Amniotic stem cell (primary cell): ENCODE measurements around the gene TMSB15B.
"Not testable (repeated sequence)": the region's sequence is repeated elsewhere in the genome, so short reads cannot be mapped to it uniquely, and the experiment has no call there.

ENCODE experiments used
- DNase-seq: peaks from one replicate; lab custom pipeline; 2025; lab: John Stamatoyannopoulos, UW

Gene TMSB15B

DNA sequence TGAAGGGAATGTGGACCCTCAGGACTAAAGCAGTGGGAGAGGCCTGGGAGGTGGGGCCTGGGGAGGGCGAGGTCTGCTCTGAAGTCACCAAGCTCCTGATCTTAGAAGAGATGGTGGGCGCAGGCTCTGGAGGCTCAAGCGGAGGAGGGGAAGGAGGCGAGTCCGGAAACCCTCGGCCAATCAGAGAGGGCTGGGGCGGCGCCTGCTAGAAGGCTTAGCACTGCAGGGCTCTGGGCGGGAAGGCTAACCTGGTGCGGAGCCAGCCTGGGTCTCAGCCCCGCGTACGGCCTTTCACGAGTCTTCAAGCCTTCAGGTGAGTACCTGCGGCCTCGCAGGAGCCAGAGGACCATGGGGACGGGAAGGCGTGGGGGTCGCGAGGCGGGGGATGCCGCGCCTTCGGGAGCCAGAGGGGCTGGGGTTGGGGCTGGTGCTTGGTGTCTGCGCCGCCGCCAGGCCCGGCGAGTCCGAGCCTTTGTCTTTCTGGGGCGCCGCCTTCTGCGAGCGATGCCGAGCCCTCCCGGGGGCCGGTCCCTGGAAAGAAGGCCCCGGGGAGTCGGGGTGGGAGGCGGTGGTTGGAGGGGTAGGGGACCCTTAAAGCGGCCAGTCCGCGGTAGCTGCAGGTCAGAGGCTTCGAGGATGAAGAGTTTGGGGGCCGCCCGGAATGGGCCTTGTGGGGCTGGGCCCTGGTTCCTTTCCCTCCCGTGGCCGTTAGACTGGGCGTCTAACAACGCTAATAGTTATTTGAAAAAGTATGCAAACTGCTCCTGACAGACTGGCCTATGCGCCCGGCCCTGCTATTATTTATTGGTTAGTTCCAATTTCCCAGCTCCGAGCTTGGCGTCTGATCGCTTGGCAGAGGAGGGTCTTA lies at the start of gene TMSB15B:
Gene TMSB15B (plus strand): TSS at position 217 of the 868 bp plus-strand sequence.
- DNase-seq = not testable (repeated sequence)

DNA sequence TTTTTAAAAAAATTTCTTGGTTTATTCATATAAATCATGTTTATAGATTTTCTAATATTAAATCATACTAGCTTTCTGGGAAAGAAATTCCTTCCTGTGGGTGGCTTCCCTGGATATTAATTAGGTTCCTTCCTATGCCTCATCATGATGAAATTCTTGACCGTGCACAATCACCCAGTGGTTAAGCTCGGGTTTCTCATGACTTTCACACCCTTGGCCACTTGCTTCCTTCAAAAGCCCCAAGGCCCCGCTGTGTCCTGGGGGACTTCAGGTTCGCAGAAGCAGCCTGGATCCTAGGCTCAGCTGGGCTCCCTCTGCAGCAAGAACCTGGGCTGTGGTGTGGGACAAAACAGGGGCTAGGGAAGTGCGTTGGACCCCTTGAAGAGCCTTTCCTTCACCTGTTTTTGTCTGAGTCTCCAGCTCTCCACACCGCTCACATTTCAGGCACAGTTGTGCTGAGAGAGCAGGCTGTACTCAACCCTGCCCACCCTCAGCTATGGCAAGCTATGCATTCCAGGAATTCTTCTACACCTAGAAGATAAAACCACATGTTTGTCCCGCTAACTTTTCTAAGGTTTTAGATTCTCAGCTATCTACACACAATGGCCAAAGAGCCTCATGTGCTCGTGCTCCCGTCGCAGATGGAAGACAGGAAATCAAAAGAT lies 48.9 kb upstream of the TMSB15B start:
- no peak for DNase-seq

DNA sequence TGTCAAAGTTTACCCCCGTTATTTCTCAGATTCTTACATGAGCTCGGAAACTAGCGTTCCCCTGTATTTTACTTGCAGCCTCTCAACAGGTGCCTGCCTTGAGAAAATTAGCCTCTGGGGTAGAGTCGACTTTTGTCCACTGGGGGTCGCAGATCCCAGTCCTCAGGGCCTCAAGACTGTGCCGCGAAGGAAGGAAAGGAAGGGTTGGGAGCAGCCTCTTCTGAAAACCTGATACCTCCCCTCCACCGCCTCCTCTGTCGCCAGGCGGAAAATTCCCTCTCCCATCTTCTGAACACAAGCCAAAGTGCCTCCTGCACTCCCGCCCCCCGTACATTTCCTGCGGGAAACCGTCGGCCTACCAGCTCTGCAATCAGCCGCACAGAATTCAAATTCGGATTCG lies 44.4 kb upstream of the TMSB15B start:
- DNase-seq = peak; percentile 60

- DNase-seq = peak; percentile 1
These were observed 43.7 kb upstream of the TMSB15B start for GRCh38 chrX:103918571-103919269.

- DNase-seq = no peak
These were observed 43.2 kb upstream of the TMSB15B start for GRCh38 chrX:103919270-103919637.

DNA sequence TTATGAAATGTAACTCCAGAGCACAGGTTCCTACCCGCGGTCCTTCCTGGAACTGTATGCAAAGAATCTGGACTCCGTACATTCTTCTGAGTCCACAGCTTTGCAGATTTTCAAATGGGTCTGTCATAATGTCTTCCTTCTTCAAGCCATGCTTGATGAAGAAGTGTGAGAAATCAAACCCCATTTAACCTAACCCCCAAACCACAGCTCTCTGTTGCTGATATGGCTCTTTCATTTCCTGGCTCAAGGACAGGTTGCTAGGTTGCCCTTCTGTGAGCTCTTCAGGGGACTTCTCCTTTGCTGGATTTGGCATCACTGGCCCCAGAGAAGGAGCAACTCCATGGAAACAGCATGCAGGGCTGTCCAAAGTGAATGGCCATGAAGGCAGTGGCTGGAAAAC lies 41.9 kb upstream of the TMSB15B start:
- not testable (repeated sequence) for DNase-seq

- no peak for DNase-seq
These were observed 35.4 kb upstream of the TMSB15B start for GRCh38 chrX:103927030-103927429.

DNA sequence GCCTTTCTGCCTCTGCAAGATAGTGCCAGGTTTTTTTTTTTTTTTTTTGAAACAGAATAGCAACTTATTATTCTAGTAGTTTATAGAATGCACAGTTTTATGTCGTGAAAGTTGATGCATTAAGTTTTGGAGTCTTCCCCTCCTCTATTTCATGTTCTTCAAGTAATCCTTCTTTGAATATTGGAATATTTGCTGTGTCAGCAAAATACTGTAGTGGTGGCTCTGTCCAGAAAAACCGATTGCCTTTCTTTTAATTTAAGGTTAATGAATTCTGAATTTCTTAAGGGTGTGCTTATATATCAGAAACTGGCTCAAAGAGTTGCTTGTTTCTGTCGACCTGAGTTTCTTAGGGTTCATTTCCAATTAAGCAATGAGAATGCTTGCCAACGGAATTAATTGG lies 34.8 kb upstream of the TMSB15B start:
- no peak for DNase-seq

GRCh38 chrX:103932133-103932532 lies 30.3 kb upstream of the TMSB15B start:
- DNase-seq = no peak

- not testable (repeated sequence) for DNase-seq
These were observed 22.2 kb upstream of the TMSB15B start for GRCh38 chrX:103940257-103940656.

DNA sequence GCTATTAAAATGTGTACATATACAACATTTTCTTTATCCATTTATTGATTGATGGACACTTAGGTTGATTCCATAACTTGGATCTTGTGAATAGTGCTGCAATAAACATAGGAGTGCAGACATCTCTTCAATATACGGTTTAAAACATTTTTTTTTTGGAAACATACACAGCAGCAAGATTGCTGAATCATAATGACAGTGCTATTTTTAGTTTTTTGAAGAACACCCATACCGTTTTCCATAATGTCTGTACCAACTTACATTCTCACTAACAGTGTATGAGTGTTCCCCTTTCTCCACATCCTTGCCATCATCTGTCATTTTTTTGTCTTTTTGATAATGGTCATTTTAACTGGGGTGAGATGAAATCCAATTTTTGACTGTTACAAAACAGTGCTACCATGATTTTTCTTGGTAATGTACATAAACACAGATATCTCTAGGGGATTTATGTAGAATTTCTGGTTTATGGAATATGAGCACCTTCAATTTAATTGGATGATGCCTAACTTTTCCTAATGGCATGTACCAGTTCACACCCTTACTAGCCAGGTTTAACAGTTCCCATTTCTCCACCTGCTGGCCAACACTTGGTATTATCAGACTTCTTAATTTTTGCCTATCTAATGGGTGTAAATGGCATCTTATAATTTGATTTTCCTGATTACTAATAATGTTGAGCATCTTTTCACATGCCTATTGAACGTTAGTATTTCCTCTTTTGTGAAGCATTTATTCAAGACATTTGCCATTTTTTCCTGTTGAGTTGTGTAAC lies 21.0 kb upstream of the TMSB15B start:
- DNase-seq = no peak

- no peak for DNase-seq
These were observed 12.9 kb upstream of the TMSB15B start for GRCh38 chrX:103949506-103949905.

DNA sequence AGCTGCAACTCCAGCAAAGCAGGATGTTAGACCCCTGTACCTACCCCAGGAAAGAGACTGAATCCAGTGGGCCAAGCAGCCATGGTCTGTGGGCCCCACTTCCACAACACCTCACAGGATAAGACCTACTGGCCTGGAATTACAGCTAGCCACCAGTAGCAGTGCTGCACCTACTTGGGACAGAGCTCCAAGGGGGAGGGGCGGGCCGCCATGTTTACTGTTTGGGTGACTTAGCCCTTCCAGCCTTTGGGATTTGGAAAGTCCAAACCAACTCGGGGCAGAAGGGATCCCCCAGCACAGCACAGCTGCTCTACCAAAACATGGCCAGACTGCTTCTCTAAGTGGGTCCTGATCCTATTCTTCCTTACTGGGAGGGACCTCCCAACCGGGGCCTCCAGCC lies 9.1 kb upstream of the TMSB15B start:
- no peak for DNase-seq

GRCh38 chrX:103954259-103954658 lies 8.2 kb upstream of the TMSB15B start:
- no peak for DNase-seq

DNA sequence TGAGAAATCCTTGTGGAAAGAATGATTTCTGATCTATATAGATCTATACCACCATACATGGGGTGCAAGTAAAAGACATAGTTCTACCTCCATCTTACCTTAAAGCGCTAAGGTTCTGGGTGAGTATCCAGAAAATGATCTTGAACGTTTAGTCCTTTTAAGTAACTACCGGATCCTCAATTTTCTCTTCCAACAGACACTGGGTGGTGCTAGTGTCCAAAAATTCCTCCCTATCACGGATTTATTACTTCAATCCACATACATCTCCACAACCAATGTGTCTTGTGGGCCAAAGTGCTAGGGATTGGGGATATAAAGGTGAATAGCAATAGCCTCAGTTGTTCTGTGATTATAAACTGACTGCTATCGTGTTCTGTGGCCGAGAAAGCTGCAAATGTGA lies 1.8 kb upstream of the TMSB15B start:
- DNase-seq = not testable (repeated sequence)

DNA sequence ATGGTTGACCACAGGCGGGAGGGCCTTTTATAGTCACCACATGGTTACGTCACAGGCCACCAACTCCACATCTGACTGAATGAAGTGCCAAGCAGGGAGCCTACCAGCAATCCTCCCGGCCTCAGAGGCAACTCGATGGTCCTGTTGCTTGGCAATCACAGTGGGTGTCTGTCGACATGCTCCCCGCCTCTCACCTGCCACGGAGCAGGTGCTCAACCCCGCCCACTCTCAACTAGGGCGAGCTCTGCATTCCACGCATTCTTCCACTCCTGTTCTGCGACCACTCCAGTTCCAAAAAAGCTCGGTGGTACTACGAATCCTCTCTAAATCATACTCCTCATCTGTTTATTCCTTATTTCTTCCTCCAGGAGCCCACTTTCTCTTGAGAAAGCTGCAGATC lies 21.1 kb downstream of the TMSB15B start:
- DNase-seq = not testable (repeated sequence)

- DNase-seq = no peak
These were observed 36.8 kb downstream of the TMSB15B start for GRCh38 chrX:103999234-103999633.

DNA sequence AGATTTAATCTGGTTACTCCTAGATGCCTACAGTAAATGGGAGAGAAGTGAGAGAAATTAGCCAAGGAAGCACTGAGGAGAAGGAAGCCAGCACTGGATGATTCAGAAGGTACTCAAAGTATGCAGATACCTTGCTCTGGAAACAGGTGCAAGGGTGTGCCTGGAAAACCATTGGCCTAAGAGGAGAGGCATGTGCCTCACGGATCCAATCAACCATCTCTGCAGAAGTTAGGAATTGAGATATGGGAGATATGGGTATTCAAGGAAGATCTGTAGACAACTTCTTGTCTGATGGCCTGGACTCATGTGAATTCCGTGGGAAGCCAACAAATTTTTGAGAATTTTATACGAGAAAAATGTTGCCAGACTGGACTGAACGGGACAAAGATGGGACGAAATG lies 46.4 kb downstream of the TMSB15B start:
- DNase-seq = no peak

GRCh38 chrX:104013158-104013557 lies 50.7 kb downstream of the TMSB15B start:
- DNase-seq = no peak

GRCh38 chrX:104013606-104014005 lies 51.2 kb downstream of the TMSB15B start, which contains the start of gene H2BW1:
H2BW1 (minus strand) TSS chrX:104013708; CDS start chrX:104013576, 132 bp downstream.
- DNase-seq = no peak

DNA sequence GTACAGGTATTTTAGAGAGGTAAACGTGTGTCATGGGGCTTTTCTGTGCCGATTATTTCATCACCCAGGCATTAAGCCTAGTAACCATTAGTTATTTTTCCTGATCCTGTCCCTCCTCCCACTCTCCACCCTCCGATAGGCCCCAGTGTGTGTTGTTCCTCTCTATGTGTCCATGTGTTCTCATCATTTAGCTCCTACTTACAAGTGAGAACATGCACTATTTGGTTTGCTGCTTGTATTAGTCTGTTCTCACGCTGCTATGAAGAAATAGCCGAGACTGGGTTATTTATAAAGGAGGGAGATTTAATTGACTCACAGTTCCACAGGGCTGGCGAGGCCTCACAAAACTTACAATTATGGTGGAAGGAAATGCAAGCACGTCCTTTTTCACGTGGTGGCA lies 53.1 kb downstream of the TMSB15B start:
- not testable (repeated sequence) for DNase-seq
